GM19455 (cell line): ENCODE results near the gene EBF3.

Experiments used
- ATAC-seq: cut with Tn5 transposase; IDR thresholded peaks from one replicate; pipeline ENCODE4 v1.9.1; 2021; ENCODE audit not compliant: unreplicated experiment

Gene EBF3

GRCh38 chr10:129914153-129914855 is 49.8 kb downstream of the EBF3 start:
- ATAC-seq: no peak

GRCh38 chr10:129912986-129913695 is 50.9 kb downstream of the EBF3 start:
- no peak for ATAC-seq

GRCh38 chr10:129912166-129912917 is 51.7 kb downstream of the EBF3 start:
- no peak for ATAC-seq

GRCh38 chr10:129911451-129912165 is 52.5 kb downstream of the EBF3 start:
- ATAC-seq: no peak

- no peak for ATAC-seq
Measured at GRCh38 chr10:129910861-129911260, 53.2 kb downstream of the EBF3 start.

- no peak for ATAC-seq
Measured at GRCh38 chr10:129909531-129910256, 54.4 kb downstream of the EBF3 start.

- no peak for ATAC-seq
Measured at GRCh38 chr10:129909080-129909479, 55.0 kb downstream of the EBF3 start.

GRCh38 chr10:129908406-129908805 is 55.7 kb downstream of the EBF3 start:
- ATAC-seq: no peak

- ATAC-seq: no peak
Measured at GRCh38 chr10:129905553-129905952, 58.5 kb downstream of the EBF3 start.

- no peak for ATAC-seq
Measured at GRCh38 chr10:129904323-129904722, 59.8 kb downstream of the EBF3 start.

GRCh38 chr10:129901389-129902006 is 62.6 kb downstream of the EBF3 start:
- ATAC-seq: no peak

- no peak for ATAC-seq
Measured at GRCh38 chr10:129900825-129901224, 63.2 kb downstream of the EBF3 start.

- no peak for ATAC-seq
Measured at GRCh38 chr10:129899276-129900130, 64.6 kb downstream of the EBF3 start.

- no peak for ATAC-seq
Measured at GRCh38 chr10:129898706-129899268, 65.3 kb downstream of the EBF3 start.

GRCh38 chr10:129897871-129898626 is 66.0 kb downstream of the EBF3 start:
- ATAC-seq: no peak

GRCh38 chr10:129896860-129897200 is 67.2 kb downstream of the EBF3 start:
- ATAC-seq: no peak

GRCh38 chr10:129896136-129896859 is 67.8 kb downstream of the EBF3 start:
- no peak for ATAC-seq

GRCh38 chr10:129895811-129896135 is 68.3 kb downstream of the EBF3 start:
- no peak for ATAC-seq
